SK-N-SH (cell line): Measurements from ENCODE around the gene TTLL7. TPM values are rescaled to one million over a fixed set of nuclear protein-coding genes. Genes with fewer than 3 reads are reported as not detected.

Source experiments
- CTCF ChIA-PET: fragments of 300-600, 350-600 bp; formaldehyde crosslinking; extraction: SDS; loops from one replicate; lab custom pipeline; 2021; lab: Yijun Ruan, JAX
- POLR2A ChIA-PET: fragments of 350-600 bp; sonication (Branson Sonifier 250); formaldehyde crosslinking; extraction: SDS; loops from one replicate; lab custom pipeline; 2020; ENCODE audit warnings: antibody characterized with exemption, inconsistent platforms; lab: Yijun Ruan, JAX
- DNase-seq: peaks from one replicate; pipeline ENCODE4 v3.0.0; 2012
- H2AFZ ChIP-seq: fragments of 200-600 bp; sonication (generic); 2 replicates; pipeline ENCODE4 v1.8.1; 2016; ENCODE audit warnings: antibody characterized with exemption, mild to moderate bottlenecking, low read depth
- H3F3A ChIP-seq: fragments of 200-600 bp; sonication (generic); replicated peaks from 2 replicates; pipeline ENCODE3; 2016; ENCODE audit warnings: antibody characterized with exemption, mild to moderate bottlenecking; ENCODE audit not compliant: insufficient read depth
- H3K27ac ChIP-seq, 2 experiments: fragments of 200-500 bp in 1 of 2; fragments of 200-600 bp in 1 of 2; sonication (Bioruptor generic) in 1 of 2; sonication (generic), shearing (Covaris generic) in 1 of 2; 2 replicates each; pipeline versions ENCODE4 v1.5.1 to v1.6.1; 2014 to 2016; ENCODE audit warnings: low read depth in 2 of 2, inconsistent platforms in 1 of 2, low read length in 1 of 2, mild to moderate bottlenecking in 1 of 2, mixed read lengths in 1 of 2
- H3K27me3 ChIP-seq: fragments of 200-600 bp; sonication (generic), shearing (Covaris generic); 2 replicates; pipeline ENCODE4 v1.6.1; 2016; ENCODE audit warnings: mixed run types; ENCODE audit not compliant: insufficient read depth
- H3K36me3 ChIP-seq, 2 experiments: fragments of 200-500 bp in 1 of 2; fragments of 200-600 bp in 1 of 2; sonication (Bioruptor generic) in 1 of 2; sonication (generic) in 1 of 2; replicated peaks in 1 of 2; 2 replicates each; pipeline versions ENCODE3 to v1.5.1; 2014 to 2016; ENCODE audit warnings: low read length in 1 of 2, mild to moderate bottlenecking in 1 of 2; ENCODE audit not compliant: insufficient read depth in 2 of 2, control insufficient read depth in 1 of 2
- H3K4me1 ChIP-seq, 2 experiments: fragments of 200-500 bp in 1 of 2; fragments of 200-600 bp in 1 of 2; sonication (Bioruptor generic) in 1 of 2; sonication (generic), shearing (Covaris generic) in 1 of 2; 2 replicates each; pipeline versions ENCODE4 v1.5.1 to v1.6.1; 2014 to 2016; ENCODE audit warnings: low read depth in 1 of 2, low read length in 1 of 2, mixed run types in 1 of 2; ENCODE audit not compliant: insufficient read depth in 2 of 2, control insufficient read depth in 1 of 2
- H3K4me2 ChIP-seq: fragments of 200-600 bp; sonication (generic), shearing (Covaris generic); 2 replicates; pipeline ENCODE4 v1.6.1; 2017; ENCODE audit warnings: mixed run types
- H3K4me3 ChIP-seq, 2 experiments: fragments of 200-500 bp in 1 of 2; fragments of 200-600 bp in 1 of 2; sonication (Bioruptor generic) in 1 of 2; sonication (generic), shearing (Covaris generic) in 1 of 2; 2 replicates each; pipeline versions ENCODE4 v1.5.1 to v1.8.1; 2014 to 2016; ENCODE audit warnings: low read depth in 2 of 2, inconsistent platforms in 1 of 2, low read length in 1 of 2, mild to moderate bottlenecking in 1 of 2, mixed read lengths in 1 of 2, moderate library complexity in 1 of 2
- H3K79me2 ChIP-seq: fragments of 200-600 bp; sonication (generic); 2 replicates; pipeline ENCODE4 v1.8.1; 2017; ENCODE audit warnings: mild to moderate bottlenecking; ENCODE audit not compliant: insufficient read depth
- H3K9ac ChIP-seq: fragments of 200-600 bp; sonication (generic); 2 replicates; pipeline ENCODE4 v1.6.1; 2017; ENCODE audit warnings: mixed run types
- H3K9me2 ChIP-seq: fragments of 200-600 bp; sonication (generic); 2 replicates; pipeline ENCODE4 v1.6.1; 2017; ENCODE audit warnings: mixed run types
- H3K9me3 ChIP-seq: fragments of 200-600 bp; sonication (generic); 2 replicates; pipeline ENCODE4 v1.6.1; 2017; ENCODE audit warnings: mixed run types, mild to moderate bottlenecking, moderate library complexity
- H4K20me1 ChIP-seq: fragments of 200-600 bp; sonication (generic); 2 replicates; pipeline ENCODE4 v1.6.1; 2017; ENCODE audit warnings: mild to moderate bottlenecking, mixed run types; ENCODE audit not compliant: insufficient read depth
- CHD2 ChIP-seq: fragments of 150-350 bp; IDR thresholded peaks from 2 replicates; pipeline ENCODE4 v1.6.1; 2018; ENCODE audit warnings: low read length; ENCODE audit not compliant: partially characterized antibody
- CTCF ChIP-seq: fragments of 200-600 bp; sonication (generic); IDR thresholded peaks from 2 replicates; pipeline ENCODE4 v1.6.1; 2017; ENCODE audit warnings: antibody characterized with exemption, mild to moderate bottlenecking, moderate library complexity
- ELF1 ChIP-seq: IDR thresholded peaks from 2 replicates; pipeline ENCODE4 v1.4.0; 2012
- EP300 ChIP-seq, 2 experiments: IDR thresholded peaks; 2 replicates each; pipeline versions ENCODE4 v1.4.0 to v1.6.1; 2012; ENCODE audit warnings: borderline replicate concordance in 1 of 2, low read depth in 1 of 2, low read length in 1 of 2
- FOSL2 ChIP-seq: IDR thresholded peaks from 2 replicates; pipeline ENCODE4 v1.4.0; 2012; ENCODE audit warnings: low read depth, mild to moderate bottlenecking, moderate library complexity, borderline replicate concordance
- IRF3 ChIP-seq: fragments of 150-350 bp; IDR thresholded peaks from 2 replicates; pipeline ENCODE4 v1.6.1; 2016; ENCODE audit warnings: mild to moderate bottlenecking, low read depth, low read length
- JUND ChIP-seq: IDR thresholded peaks from 2 replicates; pipeline ENCODE4 v1.4.0; 2012
- MEF2A ChIP-seq: IDR thresholded peaks from 2 replicates; pipeline ENCODE4 v1.4.0; 2012; ENCODE audit warnings: low read depth, borderline replicate concordance
- PBX3 ChIP-seq: IDR thresholded peaks from 2 replicates; pipeline ENCODE4; 2012
- RFX5 ChIP-seq: IDR thresholded peaks from 2 replicates; pipeline ENCODE4 v1.6.1; 2012; ENCODE audit warnings: mild to moderate bottlenecking, improper control_type of control experiment, low read length
- RXRA ChIP-seq: IDR thresholded peaks from 2 replicates; pipeline ENCODE4 v1.4.0; 2012; ENCODE audit warnings: low read depth, mild to moderate bottlenecking, borderline replicate concordance
- TAF1 ChIP-seq: IDR thresholded peaks from 2 replicates; pipeline ENCODE4 v1.6.1; 2012; ENCODE audit warnings: low read depth, mild to moderate bottlenecking, low read length, moderate library complexity, borderline replicate concordance
- TCF12 ChIP-seq: IDR thresholded peaks from 2 replicates; pipeline ENCODE4 v1.4.0; 2012
- TEAD4 ChIP-seq: IDR thresholded peaks from 2 replicates; pipeline ENCODE4 v1.4.0; 2012; ENCODE audit warnings: mild to moderate bottlenecking, borderline replicate concordance; ENCODE audit not compliant: insufficient read depth
- YY1 ChIP-seq: IDR thresholded peaks from 2 replicates; pipeline ENCODE4 v1.4.0; 2012; ENCODE audit warnings: low read depth, mild to moderate bottlenecking
- WGBS: methylation state at CpG from one replicate; pipeline ENCODE4 v1.1.6; 2017; ENCODE audit warnings: low lambda C conversion rate; 5-methylcytosine and 5-hydroxymethylcytosine counted together
- polyA plus RNA-seq, 3 experiments: library from polyadenylated mRNA; depleted of rRNA; stranded (reverse); fragments of >200 nt; gene quantifications; 2 replicates each; pipeline ENCODE4 v1.2.3, GENCODE V29; 2012

TTLL7 gene
- polyA plus RNA-seq, 1 of the 3 experiments (the other 2 are of a cell fraction): 7.3 TPM

- TF ChIP-seq CTCF (no peak), TCF12 (no peak), IRF3 (no peak), RFX5 (no peak)
Observed at GRCh38 chr1:83829106-83829505, 169.8 kb downstream of the TTLL7 start (continued).

GRCh38 chr1:83828456-83828855, 170.5 kb downstream of the TTLL7 start:
- H3K9me3 ChIP-seq: no peaks in the 10 kb centered on the region
- TF ChIP-seq FOSL2: no peak
- no peak for TF ChIP-seq YY1
- TF ChIP-seq PBX3: no peak
- no peak for TF ChIP-seq MEF2A
- TF ChIP-seq EP300 (IDR thresholded peaks at IDR 0.05; ENCODE audit: borderline replicate concordance in 1 of 2, low read depth in 1 of 2, low read length in 1 of 2): no peak
- no peaks in the 10 kb centered on the region for H4K20me1 ChIP-seq
- H3F3A ChIP-seq: no peaks in the 10 kb centered on the region
- H3K79me2 ChIP-seq: no peaks in the 10 kb centered on the region
- H3K9me2 ChIP-seq: no peaks in the 10 kb centered on the region
- no peak overlapping the region for H3K4me3 ChIP-seq
- H3K4me1 ChIP-seq: no peaks in the 10 kb centered on the region; a peak in 1 of 4 replicates
- no peak overlapping the region for H2AFZ ChIP-seq
- H3K9ac ChIP-seq: no peak overlapping the region
- DNase-seq: no peak
- WGBS: 80% methylated on average over 1 of the region's 1 CpG
- H3K4me2 ChIP-seq: no peak overlapping the region
- no peak overlapping the region for H3K27ac ChIP-seq
- POLR2A ChIA-PET: no interaction called here
- no peaks in the 10 kb centered on the region for H3K27me3 ChIP-seq
- CTCF ChIA-PET: interaction anchor here (0.9 to 1.0 kb wide), 2 partner anchors 15 to 20 kb away, joined by 3 read pairs; no protein-coding TSS in a partner anchor
- H3K36me3 ChIP-seq: no peaks in the 10 kb centered on the region

- H2AFZ ChIP-seq: no peak overlapping the region
- H3K36me3 ChIP-seq: no peaks in the 10 kb centered on the region
- ChIA-PET CTCF (interaction anchor here (0.9 kb wide), 1 partner anchor 14 kb away, joined by 3 read pairs; no protein-coding TSS in a partner anchor), POLR2A (no interaction called here)
- no peaks in the 10 kb centered on the region; a peak in 1 of 4 replicates for H3K4me1 ChIP-seq
- H3K27me3 ChIP-seq: no peaks in the 10 kb centered on the region
- H3K9me2 ChIP-seq: no peaks in the 10 kb centered on the region
- H3F3A ChIP-seq: no peaks in the 10 kb centered on the region
- no peak for DNase-seq
- no peaks in the 10 kb centered on the region for H3K79me2 ChIP-seq
- WGBS: 85% methylated on average over 2 of the region's 2 CpGs
- H4K20me1 ChIP-seq: no peaks in the 10 kb centered on the region
- no peak overlapping the region for H3K27ac ChIP-seq
- TF ChIP-seq TAF1: no peak
- TF ChIP-seq ELF1: no peak
- TF ChIP-seq YY1: no peak
- no peak for TF ChIP-seq JUND
- no peak for TF ChIP-seq RXRA
- TF ChIP-seq TCF12: no peak
- TF ChIP-seq FOSL2: no peak
- TF ChIP-seq CHD2: no peak
- TF ChIP-seq TEAD4: no peak
- TF ChIP-seq, all 33 proteins: peak for 0
- no peak overlapping the region for H3K4me2 ChIP-seq
- no peak overlapping the region for H3K4me3 ChIP-seq
- no peak overlapping the region for H3K9ac ChIP-seq
- H3K9me3 ChIP-seq: no peaks in the 10 kb centered on the region
Observed at GRCh38 chr1:83827741-83828140, 171.2 kb downstream of the TTLL7 start.
